WI38 (cell line): ENCODE measurements around the gene IPMK.

ENCODE experiments used
- H3K4me3 ChIP-seq: 2 replicates; pipeline ENCODE4 v1.5.1; 2011; ENCODE audit warnings: low read depth, mild to moderate bottlenecking, control low read depth, low read length
- CTCF ChIP-seq: IDR thresholded peaks from 2 replicates; pipeline ENCODE4 v1.5.1; 2012; ENCODE audit warnings: low read depth, mild to moderate bottlenecking, control low read depth, low read length

The IPMK gene

GRCh38 chr10:58300676-58301075 lies 33.0 kb upstream of the IPMK start:
- no peak overlapping the region for H3K4me3 ChIP-seq
- TF ChIP-seq CTCF = no peak

GRCh38 chr10:58299580-58299979 lies 31.9 kb upstream of the IPMK start:
- H3K4me3 ChIP-seq = no peak overlapping the region
- TF ChIP-seq CTCF = peak; percentile 66

- no peak overlapping the region for H3K4me3 ChIP-seq
- TF ChIP-seq CTCF = no peak
Measured at GRCh38 chr10:58293989-58294388, 26.3 kb upstream of the IPMK start.

- H3K4me3 ChIP-seq = no peak overlapping the region
- peak; percentile 52; the same call in 1 of the 2 replicates for TF ChIP-seq CTCF
Measured at GRCh38 chr10:58291538-58292174, 24.0 kb upstream of the IPMK start.

- no peak for TF ChIP-seq CTCF
- H3K4me3 ChIP-seq = no peak overlapping the region
Measured at GRCh38 chr10:58282615-58283014, 14.9 kb upstream of the IPMK start.

GRCh38 chr10:58281092-58281752 lies 13.5 kb upstream of the IPMK start:
- no peak for TF ChIP-seq CTCF
- no peak overlapping the region for H3K4me3 ChIP-seq

- H3K4me3 ChIP-seq = no peak overlapping the region
- TF ChIP-seq CTCF = no peak
Measured at GRCh38 chr10:58280477-58280876, 12.8 kb upstream of the IPMK start.
